K562 (cell line): ENCODE results near the gene ANXA2. TPM values are rescaled to one million over a fixed set of nuclear protein-coding genes. Genes with fewer than 3 reads are reported as not detected.

ENCODE experiments used
- IRF1 ChIP-seq: sonication (generic); formaldehyde crosslinking; IDR thresholded peaks from 2 replicates; pipeline ENCODE4 v1.8.0; 2022; ENCODE audit warnings: missing genetic modification reagents, mild to moderate bottlenecking, borderline replicate concordance
- MTA3 ChIP-seq: fragments of 450-650 bp; formaldehyde crosslinking; IDR thresholded peaks from 2 replicates; pipeline ENCODE4 v1.6.1; 2017; ENCODE audit warnings: mild to moderate bottlenecking, borderline replicate concordance
- TAF7 ChIP-seq: fragments of 450-650 bp; IDR thresholded peaks from 2 replicates; pipeline ENCODE4 v1.6.1; 2016; ENCODE audit warnings: missing genetic modification characterization, missing compliant biosample characterization
- ZNF518B ChIP-seq: fragments of 250-450 bp; sonication (Bioruptor Pico); IDR thresholded peaks from 2 replicates; pipeline ENCODE4 v1.5.0; 2021; ENCODE audit warnings: mild to moderate bottlenecking, moderate library complexity
- polyA plus RNA-seq, 8 experiments: library from polyadenylated mRNA; depleted of rRNA in 4 of 8; stranded (reverse) in 5 of 8; unstranded in 3 of 8; fragments of >200 nt; fragmentation: Nextera tagmentation in 2 of 8; fragmentation: Illumina TruSeq in 1 of 8; extraction: Ambion mirVana in 2 of 8; extraction: Trizol in 1 of 8; gene quantifications; 2 replicates each; pipeline versions ENCODE4 v1.2.1 to v1.2.3, GENCODE V29; 2011 to 2014; ENCODE audit warnings: inconsistent platforms in 1 of 8, missing spikeins in 1 of 8
- total RNA-seq, 7 experiments: library from RNA; depleted of rRNA in 6 of 7; stranded (reverse); fragments of >200 nt in 6 of 7; fragmentation: Illumina TruSeq in 2 of 7; extraction: Trizol in 2 of 7; gene quantifications; 2 replicates each; pipeline versions ENCODE4 v1.2.1 to v1.2.3, GENCODE V29; 2011 to 2021; ENCODE audit warnings: low replicate concordance in 1 of 7
- TF ChIP-seq, protein P1 (sequence below): fragments of 250-450 bp; sonication (Bioruptor Pico); IDR thresholded peaks from 2 replicates; pipeline ENCODE4 v1.8.0; 2022; ENCODE audit warnings: moderate library complexity, mild to moderate bottlenecking, inconsistent platforms

Gene ANXA2
- total and polyA plus RNA-seq, 9 of the 15 experiments (the other 6 are each of a cell fraction or from before 2014, with no cell fraction given) = 301 to 1,102 (median 452) TPM

DNA sequence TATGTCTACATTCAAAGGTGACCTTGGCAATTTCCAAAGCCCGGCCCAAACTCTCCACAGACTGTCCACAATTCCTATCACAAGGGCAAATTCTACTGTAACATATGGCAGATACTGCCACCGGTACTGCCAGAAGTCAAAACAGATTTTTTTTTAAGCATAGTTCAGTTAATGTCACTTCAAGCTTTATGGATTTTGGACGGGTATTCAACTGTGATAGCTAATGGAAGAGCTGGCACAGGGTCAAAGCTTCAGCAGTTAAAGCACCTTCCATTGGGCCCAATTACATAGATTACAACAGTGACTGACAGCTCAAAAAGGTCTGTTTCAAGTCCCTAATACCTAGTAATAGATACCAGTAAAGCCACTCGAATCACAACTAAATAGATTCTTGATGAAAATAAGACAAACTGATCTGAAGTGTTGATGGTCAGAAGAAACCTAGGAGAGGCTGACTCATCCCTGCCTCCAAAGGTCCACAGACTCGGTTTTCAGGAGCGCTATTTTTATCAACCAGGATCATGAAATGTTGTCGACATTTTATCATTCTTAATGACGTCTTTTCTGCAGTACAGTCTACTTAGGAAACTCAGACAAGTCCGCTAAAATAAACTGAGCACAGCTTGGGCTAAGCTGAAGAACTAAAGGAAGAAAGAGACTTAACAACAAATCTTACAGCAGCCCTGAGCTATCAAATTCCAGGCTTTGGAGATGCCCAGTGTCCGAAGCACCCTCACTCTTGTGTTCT lies 38.7 kb downstream of the ANXA2 start (continued):
- no peak for TF ChIP-seq ZNF518B
- TF ChIP-seq IRF1 (CRISPR knock-in tag) = no peak
- TF ChIP-seq TAF7 (tag) = no peak
- no peak for TF ChIP-seq MTA3
- TF ChIP-seq, protein P1, sequence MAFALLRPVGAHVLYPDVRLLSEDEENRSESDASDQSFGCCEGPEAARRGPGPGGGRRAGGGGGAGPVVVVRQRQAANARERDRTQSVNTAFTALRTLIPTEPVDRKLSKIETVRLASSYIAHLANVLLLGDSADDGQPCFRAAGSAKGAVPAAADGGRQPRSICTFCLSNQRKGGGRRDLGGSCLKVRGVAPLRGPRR (CRISPR knock-in tag) = no peak
- TF ChIP-seq, all 486 proteins: peak for 0
